Stimulated activated CD8-positive, alpha-beta memory T cell treated with anti-CD3 and anti-CD28 coated beads, Interleukin-2, amount 100 ng/mL, for 1 hour (primary cell): ENCODE results near the gene IPO11.
"Not testable (repeated sequence)": the region's sequence is repeated elsewhere in the genome, so short reads cannot be mapped to it uniquely, and the experiment has no call there.

Experiments used
- DNase-seq, 2 donors: peaks; one replicate each; pipeline ENCODE4 v3.0.0-alpha.2; 2020; ENCODE audit warnings: low read depth in 2 of 2

The IPO11 gene

GRCh38 chr5:62643556-62644451 is 231.2 kb downstream of the IPO11 start:
- DNase-seq, result no peak

GRCh38 chr5:62645223-62645622 is 232.7 kb downstream of the IPO11 start:
- no peak for DNase-seq

- DNase-seq, result no peak
Measured at GRCh38 chr5:62647241-62647640, 234.7 kb downstream of the IPO11 start.

GRCh38 chr5:62649025-62649424 is 236.5 kb downstream of the IPO11 start:
- DNase-seq, result no peak

GRCh38 chr5:62649476-62650113 is 237.0 kb downstream of the IPO11 start:
- no peak for DNase-seq

GRCh38 chr5:62650197-62650596 is 237.6 kb downstream of the IPO11 start:
- DNase-seq, result no peak

- DNase-seq, result no peak
Measured at GRCh38 chr5:62652225-62652624, 239.7 kb downstream of the IPO11 start.

GRCh38 chr5:62653001-62653863 is 240.7 kb downstream of the IPO11 start:
- DNase-seq, result no peak

- no peak for DNase-seq
Measured at GRCh38 chr5:62653864-62654575, 241.5 kb downstream of the IPO11 start.

- DNase-seq, result not testable (repeated sequence)
Measured at GRCh38 chr5:62657772-62658171, 245.2 kb downstream of the IPO11 start.

GRCh38 chr5:62661126-62661525 is 248.6 kb downstream of the IPO11 start:
- no peak for DNase-seq

GRCh38 chr5:62662521-62662920 is 250.0 kb downstream of the IPO11 start:
- no peak for DNase-seq

GRCh38 chr5:62671479-62671878 is 258.9 kb downstream of the IPO11 start:
- no peak for DNase-seq

- not testable (repeated sequence) for DNase-seq
Measured at GRCh38 chr5:62676596-62676995, 264.0 kb downstream of the IPO11 start.
